ENCODE results near the gene CACNA2D2.
A peak's percentile ranks its signal among the peaks of the same experiment; 100 is the strongest.

The CACNA2D2 gene

DNA sequence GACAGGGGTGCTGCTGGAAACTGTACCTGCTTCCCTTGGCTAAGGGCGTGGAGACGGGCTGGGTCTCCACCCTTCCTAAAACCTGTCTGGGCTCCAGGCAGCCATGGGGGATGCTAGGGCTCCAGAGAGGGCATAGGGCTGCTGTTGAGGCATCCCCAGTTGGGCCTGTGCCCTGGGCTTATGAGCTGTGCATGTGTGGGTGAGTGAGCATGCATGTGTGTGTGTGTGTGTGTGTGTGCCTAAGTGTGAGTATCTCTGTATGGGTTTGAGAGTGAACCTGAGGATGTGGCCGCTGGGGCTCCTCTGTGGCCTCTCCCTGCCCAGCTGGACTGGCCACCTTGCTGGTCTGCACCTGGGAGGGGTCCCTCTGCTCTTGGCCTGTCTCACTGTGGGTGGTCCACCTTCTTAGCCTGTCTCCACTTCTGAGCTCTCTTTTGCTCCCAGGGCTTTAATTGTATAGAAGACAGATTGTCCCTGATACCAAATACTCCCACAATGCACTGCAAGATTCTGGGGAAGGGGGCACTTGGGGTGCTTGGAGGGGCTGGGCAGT, 132.2 kb downstream of the CACNA2D2 start:
- no peak for DNase-seq (ENCODE audit: low spot score)

DNA sequence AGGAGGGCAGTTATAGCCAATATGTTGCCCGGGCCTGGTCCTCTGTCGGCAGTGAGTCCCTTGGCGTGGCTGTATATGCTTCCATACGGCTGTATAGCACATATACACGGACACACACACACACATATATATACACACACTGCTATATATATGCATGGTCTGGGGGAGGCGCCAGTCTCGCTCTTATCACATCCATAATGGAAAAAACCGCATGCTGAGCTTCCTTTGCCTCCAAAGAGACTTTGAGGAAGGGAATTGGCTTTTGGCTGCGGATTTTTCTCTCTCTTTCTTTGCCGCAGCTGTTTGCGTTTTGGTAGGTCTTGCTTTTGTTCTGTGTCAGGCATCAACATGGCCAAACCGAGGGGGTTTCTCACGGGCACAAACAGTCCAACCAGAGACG, 132.8 kb downstream of the CACNA2D2 start:
- DNase-seq (ENCODE audit: low spot score) = no peak

DNA sequence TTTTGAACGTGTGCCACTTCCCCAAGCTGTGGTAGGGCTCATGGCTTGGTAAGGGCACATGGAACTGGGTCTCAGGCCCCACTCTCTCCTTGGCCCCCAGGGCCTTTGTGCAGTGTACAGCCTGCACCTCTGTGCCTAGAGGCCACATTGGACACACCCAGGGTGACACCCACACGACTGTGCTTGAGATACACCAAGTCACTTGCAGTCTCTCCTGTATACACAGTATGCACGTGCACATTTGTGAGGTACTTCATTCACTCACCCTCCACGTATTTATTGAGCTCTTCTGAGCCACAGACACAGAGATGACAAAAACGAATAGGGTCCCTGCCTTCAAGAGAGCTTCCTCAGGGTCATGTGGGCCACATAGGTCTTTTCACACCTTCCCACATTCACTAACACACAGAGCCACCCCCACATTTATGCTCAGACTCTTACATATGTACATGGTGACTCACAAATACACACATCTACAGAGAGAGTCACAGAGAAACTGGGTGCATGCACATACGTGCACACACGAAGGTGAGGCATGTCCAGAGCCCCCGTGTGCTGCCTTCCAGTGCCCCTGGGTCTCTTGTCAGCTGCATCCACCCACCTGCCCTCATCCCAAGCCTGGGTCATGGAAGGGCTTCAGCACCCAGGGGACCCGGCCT, 134.3 kb downstream of the CACNA2D2 start:
- no peak for DNase-seq (ENCODE audit: low spot score)

DNA sequence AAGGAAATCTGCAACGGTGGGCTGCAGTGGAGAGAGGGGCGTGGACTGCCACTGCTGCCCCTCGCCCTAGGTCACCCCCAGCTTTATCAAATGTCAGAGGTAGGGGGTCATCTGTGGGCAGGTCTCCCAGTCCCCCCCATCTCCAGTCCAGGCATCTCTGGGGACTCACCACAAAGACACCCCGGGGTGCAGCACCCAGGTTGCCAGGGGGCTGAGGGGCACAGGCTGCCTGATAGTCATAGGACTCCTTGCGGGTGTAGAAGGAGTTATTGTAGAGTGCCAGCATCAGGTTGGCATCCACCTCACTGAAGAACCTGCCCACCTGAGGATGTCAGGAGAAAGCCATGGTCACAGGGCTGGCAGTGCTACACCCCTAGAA, 137.6 kb downstream of the CACNA2D2 start:
- DNase-seq (ENCODE audit: low spot score) = no peak

DNA sequence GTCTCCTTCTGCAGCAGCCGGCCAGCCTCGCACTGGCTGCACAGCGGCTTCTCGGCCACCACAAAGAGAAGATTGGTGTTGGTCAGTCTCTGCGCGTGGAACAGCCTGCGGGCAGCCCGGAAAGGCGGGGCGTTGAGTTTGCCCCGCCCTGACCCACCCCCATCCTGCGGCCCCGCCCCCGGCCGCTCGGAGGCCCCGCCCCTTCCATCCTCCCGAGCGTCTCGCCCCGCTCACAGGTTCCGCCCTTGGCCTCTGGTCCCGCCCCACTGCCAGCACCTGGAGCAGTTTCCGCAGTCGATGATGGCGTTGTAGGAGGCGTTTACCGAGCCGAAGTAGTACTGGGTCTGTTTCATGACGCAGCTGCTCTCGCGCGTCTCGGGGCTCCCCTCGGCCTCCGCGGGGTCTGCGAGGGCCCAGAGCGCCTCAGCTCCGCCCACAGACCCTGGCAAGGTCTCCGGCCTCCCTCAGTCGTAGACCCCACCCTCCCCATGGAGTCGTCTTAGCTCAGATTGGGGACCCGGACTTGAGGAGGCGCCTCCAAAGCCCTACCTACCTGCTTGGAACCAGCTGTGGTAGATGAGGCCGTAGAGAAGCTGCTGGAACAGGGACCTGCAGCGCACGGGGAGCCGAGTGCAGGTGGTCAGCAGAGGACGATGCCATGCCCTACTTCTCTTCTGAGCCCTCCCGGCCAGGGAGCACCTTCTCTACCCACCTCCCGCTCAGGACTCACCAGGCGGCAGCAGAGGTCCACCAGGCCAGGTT, 138.2 kb downstream of the CACNA2D2 start:
- peak; percentile 96 for DNase-seq (ENCODE audit: low spot score)

DNA sequence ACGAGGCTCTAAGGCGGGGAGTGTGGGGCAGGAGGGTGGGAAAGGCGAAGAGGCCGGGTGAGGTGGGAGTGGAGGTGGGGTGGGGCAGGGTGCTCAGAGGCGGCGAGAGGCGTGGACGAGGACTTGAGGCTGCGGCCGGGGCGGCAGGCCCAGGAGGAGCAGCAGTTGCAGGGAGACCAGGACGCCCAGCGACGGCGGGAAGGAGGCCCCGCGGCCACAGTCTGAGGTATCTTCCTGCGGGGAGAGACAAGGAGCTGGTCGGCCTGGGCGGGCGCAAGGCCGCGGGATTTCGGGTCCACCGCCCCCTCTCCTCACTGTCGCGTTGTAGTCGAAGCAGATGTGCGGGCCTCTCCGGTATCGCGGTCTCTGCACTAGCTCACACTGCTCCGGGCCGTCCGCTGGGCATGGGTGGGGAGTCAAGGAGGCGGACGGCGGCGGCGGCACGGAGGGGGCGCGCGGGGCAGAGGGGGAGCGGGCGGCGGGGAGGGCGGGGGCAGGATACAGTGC, 138.8 kb downstream of the CACNA2D2 start:
- no peak for DNase-seq (ENCODE audit: low spot score)

DNA sequence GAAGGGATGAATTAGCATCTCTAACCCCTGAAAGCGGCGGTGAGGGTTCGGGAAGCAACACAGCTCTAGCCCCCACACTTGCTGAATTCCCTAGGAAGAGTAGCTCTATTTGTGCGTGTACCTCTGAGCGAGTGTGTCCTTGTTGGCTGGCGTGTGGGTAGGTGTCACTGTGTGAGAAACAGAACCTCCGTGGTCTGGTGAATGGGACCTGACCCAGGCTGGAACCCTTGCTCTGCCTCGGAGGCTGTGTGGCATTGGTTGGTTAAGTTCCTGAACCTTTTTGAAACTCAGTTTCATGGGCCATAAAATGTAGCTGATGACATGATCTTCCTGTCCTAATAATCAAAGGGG, 143.7 kb downstream of the CACNA2D2 start:
- DNase-seq (ENCODE audit: low spot score) = no peak

DNA sequence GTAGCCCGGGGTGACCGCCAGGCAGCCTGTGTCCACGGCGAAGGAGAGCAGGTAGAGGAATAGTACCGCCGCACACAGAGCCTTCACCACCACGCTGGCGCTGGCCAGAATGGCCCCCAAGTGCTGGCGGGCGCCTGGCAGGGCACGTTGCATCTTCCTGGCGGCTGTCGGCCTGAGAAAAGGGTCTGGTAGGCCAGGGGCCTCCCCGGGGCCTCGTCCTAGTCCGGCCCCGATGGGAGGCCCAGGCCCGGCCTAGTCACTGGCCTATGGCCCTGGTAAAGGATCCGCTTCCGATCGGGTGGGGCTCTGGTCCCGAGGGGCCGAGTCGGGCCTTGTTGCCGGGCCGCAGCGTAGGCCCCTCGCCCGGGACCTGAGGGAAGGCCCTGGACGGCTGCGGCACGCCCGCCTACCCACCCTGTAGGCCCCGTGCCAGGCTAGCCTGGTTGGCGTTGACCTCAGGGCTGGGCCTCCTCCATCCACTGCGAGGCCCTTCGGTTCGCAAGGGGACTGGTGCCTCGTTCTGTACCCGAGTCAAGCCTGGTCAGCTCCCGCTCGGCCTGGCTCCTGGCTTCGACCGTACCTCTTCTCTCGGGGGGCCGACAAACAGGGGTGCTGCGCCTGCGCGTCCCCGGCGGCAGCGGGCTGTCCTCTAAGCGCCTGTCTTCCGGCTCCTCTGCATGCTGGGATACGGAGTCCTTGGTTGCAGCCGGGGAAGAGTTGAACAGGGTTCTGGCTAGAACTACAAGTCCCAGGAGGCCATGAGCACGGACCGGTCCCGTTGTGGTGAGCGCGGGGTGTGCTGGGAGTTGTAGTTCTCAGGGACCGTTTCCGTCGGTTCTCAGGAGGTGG, 144.3 kb downstream of the CACNA2D2 start, which contains the start of gene TMEM115:
TSS of gene TMEM115 (minus strand) at position 611 of the 849 bp plus-strand sequence. CDS start at position 153, 458 bp downstream.
- peak; percentile 98 for DNase-seq (ENCODE audit: low spot score)

DNA sequence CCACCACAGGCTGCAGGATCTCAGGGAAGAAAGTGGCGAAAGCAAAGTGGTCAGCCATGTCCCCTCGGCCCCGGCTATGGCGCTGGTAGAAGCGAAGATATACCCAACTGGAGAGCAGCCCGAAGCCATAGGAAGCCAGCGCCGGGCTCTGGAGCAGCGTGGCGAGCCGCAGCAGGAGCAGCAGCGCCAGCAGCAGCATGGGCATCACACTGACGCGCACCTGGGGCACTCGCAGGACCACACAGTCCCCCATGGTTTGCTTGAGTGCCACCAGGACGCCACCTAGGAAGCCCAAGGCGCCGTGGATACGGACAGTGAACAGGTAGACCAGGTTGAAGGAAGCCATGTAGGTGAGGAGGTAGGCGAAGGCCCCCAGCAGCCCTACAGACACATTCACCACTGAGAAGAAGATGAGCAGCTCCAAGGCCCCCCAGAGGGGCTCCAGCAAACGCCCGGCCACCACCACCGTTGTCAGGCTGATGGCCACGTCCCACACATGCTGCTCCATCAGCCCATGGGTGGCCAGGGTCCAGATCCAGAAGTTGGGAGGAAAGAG, 145.0 kb downstream of the CACNA2D2 start:
- DNase-seq (ENCODE audit: low spot score) = no peak

DNA sequence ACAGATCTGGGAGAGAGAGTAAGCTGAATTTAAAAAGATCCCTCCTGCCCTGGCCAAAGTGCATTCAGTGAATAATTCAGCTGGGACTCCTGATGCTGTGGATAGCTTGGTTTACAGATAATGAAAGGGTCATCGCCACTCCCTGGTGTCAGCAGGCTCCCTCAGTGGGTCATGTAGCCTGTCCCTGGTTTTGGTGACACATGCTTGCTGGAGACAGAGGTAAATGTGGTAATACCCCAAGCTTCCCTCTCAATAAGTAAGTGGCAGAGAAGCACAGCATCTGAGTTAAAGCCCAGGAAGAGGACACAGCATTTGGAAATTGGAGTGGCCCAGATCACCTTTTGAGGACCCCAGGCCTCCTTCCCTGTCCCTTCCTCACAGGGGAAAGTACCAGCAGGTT, 146.0 kb downstream of the CACNA2D2 start:
- no peak for DNase-seq (ENCODE audit: low spot score)

DNA sequence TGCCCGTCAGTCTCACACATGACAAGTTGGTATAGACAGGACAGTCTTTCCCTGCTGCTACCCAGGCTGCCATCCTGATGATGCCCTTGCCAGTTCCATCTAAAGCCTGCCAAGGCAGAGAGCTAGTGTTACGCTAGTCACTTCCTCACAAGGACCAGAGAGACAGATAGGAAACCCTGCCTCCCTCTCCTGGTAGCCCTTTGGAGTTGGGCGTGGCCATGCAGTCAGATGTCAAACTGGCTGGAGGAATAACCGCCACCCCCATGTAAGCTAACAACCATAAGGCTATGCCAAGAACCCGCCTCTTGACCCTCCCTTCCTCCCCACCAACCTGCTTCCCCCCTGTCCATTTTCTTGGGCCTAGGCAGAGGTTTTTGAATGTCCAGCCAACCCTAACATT, 146.9 kb downstream of the CACNA2D2 start:
- DNase-seq (ENCODE audit: low spot score) = no peak

DNA sequence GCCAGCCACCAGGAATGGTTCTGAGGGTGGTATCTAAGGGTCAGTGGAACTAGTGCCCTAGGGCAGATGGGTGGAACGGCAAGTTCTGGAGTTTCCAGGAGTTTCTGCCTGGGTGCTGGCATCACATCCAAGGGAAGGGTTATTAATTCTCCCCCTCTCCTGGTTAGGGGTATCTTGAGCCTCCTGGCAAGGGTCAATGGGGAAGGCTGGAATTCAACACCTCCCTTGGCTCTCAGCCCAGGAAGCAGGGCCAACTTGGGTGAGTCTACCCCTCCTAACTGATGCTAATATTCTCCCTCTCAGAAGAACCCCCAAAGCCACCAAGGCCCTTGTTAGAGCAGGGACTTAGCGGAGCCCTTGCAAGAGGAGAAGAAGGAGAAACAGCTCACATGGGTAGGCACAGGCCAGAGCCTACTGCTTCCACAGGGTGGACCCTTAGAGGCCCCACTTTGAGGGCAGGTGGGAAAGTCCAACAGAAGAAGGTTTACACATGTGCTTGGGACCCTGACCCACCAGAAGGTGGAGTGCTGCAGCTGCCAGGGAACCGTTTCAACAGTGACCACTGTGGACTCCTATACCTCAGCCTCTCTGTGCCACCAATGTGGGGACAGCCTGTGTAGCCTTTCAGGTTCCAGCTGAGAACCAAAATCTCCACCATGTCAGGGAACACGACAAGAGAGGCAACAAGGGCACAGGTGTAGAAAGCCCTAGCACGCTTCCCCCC, 147.4 kb downstream of the CACNA2D2 start:
- no peak for DNase-seq (ENCODE audit: low spot score)

DNA sequence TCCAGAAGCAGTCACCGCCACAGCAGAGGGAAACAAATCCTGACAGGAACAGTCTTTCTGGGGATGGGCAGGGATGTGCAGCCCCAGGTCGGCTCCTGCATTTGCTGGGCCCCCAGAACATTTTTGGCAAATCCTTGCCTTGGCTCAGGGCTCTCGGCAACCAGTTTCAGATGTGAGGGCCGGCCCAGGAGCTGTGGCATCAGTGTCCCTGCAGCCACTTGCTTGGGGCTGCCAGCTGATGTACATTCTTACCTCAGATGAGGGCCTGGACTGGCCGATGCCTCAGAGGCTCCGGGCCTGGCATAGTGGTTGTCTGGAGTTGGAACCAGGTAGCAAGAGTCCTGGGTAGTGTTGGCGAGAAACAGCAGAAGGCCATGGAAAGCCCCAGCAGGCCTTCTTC, 148.6 kb downstream of the CACNA2D2 start:
- DNase-seq (ENCODE audit: low spot score) = no peak

DNA sequence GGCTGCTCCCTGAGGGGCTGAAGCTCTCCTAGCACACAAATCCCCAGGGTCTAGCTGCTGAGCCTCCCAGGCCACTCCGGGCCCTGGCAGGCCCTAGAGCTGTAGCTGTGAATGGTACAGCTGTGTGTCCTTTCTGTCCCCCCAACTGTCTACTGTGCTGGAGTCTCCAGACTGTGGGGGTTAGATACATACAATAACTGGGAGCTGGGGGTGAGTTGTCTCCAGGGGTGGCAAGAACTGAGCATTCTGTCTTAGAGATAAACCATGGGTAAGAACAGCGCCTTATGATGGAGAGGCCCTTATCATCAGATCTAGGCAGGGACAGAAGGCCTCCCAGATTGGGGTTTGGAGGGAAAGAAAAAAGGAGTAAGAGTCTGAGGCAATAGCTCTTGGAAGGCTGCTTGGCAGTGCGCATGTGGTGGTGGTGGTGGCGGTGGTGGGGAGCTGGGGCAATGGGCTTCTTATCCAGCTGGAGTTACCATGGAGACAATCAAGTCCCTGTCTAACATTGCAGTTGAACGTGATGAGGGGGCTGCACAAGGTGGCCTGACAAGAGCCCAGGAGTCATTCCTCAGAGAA, 149.2 kb downstream of the CACNA2D2 start:
- no peak for DNase-seq (ENCODE audit: low spot score)

DNA sequence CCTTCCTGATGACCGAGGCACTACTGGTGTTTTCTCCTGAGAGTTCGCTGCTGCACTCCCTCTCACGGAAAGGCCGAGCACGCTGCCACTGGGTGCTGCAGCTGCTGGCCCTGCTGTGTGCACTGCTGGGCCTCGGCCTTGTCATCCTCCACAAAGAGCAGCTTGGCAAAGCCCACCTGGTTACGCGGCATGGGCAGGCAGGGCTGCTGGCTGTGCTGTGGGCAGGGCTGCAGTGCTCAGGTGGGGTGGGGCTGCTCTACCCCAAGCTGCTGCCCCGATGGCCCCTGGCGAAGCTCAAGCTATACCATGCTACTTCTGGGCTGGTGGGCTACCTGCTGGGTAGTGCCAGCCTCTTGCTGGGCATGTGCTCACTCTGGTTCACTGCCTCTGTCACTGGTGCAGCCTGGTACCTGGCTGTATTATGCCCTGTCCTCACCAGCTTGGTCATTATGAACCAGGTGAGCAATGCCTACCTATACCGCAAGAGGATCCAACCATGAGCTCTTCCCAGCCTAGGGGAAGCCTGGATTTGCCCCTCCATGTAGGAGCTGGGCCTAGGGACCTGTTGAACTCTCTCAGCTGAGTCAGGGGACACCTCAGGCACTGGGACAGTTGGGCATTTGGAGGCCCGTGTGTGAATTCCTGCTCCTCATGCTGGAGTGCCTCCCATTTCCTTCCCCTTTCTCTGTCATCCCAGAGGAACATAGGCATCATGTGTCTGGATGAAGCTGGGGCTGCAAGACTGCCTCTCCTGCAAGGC, 150.0 kb downstream of the CACNA2D2 start:
- no peak for DNase-seq (ENCODE audit: low spot score)

DNA sequence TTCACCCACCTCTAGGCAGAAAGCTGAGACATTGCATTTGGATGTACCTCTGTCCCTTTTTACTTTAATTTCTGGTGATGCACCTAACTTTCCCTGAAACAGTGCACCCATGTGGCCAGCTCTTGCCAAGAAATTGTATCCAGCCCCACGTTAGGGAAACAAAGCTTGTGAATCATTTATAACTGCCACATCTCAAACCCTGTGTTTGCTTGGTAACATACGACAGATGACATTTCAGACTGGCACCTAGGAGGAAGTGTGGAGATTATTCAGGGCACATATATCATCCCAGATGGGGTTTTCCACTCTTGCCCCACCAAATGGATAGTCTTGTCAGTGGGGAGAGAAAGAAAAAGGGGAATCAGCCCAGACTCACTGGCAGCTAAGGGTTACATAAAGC, 150.7 kb downstream of the CACNA2D2 start:
- DNase-seq (ENCODE audit: low spot score) = no peak

DNA sequence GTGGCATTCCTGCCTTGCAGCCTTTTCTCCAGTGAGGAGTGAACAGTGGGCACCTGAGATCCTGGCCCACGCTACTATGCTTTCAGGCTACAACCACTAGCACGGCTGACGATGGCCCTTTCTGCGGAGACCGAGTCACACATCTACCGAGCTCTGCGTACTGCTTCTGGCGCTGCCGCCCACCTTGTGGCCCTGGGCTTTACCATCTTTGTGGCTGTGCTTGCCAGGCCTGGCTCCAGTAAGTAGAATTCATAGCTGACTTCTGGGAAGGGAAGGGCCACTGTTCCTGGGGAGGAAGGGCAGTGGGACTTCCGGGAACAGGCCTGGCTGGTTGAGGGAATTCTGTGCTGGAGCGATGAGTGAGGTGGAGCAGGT, 152.1 kb downstream of the CACNA2D2 start:
- DNase-seq (ENCODE audit: low spot score) = no peak

DNA sequence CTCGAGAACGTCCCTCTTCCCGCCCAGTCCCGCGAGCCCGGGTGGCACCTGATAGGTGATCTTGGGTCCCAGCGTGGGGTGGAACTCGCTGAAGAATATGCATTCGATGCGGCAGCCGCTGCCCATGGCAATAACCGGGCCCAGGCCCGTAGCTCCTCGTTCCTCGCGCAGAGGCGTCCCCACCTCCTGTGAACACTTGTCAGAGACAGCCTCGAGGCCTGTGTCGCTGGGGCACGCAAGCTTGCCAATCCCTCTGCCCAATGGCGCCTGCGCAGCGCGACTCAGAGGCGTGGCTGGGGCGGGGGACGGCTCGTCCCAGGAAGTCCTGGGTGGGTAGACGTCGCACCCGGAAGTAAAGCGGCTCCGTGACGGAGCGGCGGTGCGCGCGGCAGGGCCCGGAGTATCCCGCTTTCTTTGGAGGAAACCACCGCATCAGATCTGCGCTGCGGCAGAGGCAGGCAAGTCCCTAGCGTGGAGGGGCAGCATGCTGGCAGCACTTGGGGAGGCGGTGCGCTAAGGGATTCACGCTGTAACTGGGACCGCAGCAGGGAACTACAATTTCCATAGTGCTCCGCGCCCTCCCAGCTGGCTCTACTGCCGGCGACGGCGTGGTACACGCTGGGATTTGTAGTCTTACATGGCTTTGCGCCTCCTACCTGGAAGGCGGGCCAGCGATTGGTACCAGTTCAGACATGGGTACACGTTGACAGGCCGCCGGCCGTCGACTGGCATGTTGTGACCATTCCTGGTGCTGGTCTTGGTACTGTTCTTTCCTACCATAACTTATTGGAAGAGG, 152.7 kb downstream of the CACNA2D2 start, which contains the start of the genes CYB561D2 and NPRL2:
TSS of gene CYB561D2 (plus strand) at position 336 of the 796 bp plus-strand sequence. CDS start 572 bp downstream, outside the sequence.
TSS of gene NPRL2 (minus strand) at position 249 of the 796 bp plus-strand sequence. CDS start at position 126, 123 bp downstream.
- peak; percentile 94 for DNase-seq (ENCODE audit: low spot score)

DNA sequence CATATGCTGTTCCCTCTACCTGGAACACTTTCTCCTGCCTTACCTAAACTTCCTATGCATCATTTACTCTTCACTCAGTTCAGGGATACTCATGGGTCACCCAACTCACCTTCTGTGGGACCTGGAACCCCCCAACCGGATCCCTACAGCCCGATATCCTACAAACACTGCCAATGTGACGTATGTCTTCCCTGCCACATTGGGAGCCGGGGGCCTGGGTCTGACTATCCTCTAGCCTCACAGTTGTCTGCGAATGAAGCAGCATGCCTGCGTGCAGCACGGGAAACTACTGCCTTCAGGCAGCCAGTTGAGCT, 153.3 kb downstream of the CACNA2D2 start:
- no peak for DNase-seq (ENCODE audit: low spot score)
